Measurements from ENCODE around the gene PDLIM5.

The PDLIM5 gene

DNA sequence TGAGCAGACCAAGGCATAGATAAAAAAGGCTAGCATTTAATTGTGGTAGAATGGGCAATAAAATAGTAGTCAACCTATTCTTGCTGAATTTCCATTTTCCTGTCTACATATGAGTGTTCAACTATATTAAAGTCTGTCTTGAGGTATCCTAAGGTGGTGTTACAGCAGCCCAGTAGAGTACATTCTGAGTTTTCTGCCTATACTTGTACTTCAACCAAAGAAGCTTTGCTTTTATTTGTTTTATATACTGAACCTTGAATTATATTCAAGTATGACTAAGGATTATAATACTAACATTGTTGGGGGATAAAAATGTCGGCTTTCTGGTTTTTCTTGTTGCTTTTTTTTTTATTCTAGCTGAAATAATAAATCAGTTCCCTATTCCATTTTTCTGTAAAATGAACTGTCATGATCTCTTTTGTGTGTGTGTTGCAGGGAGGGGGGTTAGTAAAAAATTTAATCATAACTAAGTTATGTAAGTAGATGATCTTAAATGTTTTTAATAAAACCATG, 106.7 kb downstream of the PDLIM5 start:
- Histone ChIP-seq H3K36me3 (ENCODE audit: control insufficient read depth, low read length) (no peaks in the 10 kb centered on the region), H3F3A (ENCODE audit: control insufficient read depth, insufficient read depth) (no peaks in the 10 kb centered on the region), H3K27me3 (ENCODE audit: control insufficient read depth, low read length) (no peaks in the 10 kb centered on the region), H3K9me2 (replicated peaks; ENCODE audit: control insufficient read depth, low read length) (no peaks in the 10 kb centered on the region), H3K4me3 (ENCODE audit: low read length) (no peak overlapping the region), H3K79me2 (ENCODE audit: control insufficient read depth, low read length) (no peaks in the 10 kb centered on the region), H3K4me2 (ENCODE audit: low read length) (no peak overlapping the region), H3K27ac (ENCODE audit: low read depth, low read length) (no peak overlapping the region), H3K9me3 (ENCODE audit: control insufficient read depth, insufficient read depth, low read length) (no peaks in the 10 kb centered on the region), H4K20me1 (ENCODE audit: control insufficient read depth, insufficient read depth, low read depth, low read length) (no peaks in the 10 kb centered on the region), H3K4me1 (ENCODE audit: control insufficient read depth, low read length) (no peaks in the 10 kb centered on the region)
- TF ChIP-seq, protein P1, sequence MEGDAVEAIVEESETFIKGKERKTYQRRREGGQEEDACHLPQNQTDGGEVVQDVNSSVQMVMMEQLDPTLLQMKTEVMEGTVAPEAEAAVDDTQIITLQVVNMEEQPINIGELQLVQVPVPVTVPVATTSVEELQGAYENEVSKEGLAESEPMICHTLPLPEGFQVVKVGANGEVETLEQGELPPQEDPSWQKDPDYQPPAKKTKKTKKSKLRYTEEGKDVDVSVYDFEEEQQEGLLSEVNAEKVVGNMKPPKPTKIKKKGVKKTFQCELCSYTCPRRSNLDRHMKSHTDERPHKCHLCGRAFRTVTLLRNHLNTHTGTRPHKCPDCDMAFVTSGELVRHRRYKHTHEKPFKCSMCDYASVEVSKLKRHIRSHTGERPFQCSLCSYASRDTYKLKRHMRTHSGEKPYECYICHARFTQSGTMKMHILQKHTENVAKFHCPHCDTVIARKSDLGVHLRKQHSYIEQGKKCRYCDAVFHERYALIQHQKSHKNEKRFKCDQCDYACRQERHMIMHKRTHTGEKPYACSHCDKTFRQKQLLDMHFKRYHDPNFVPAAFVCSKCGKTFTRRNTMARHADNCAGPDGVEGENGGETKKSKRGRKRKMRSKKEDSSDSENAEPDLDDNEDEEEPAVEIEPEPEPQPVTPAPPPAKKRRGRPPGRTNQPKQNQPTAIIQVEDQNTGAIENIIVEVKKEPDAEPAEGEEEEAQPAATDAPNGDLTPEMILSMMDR (IDR thresholded peaks at IDR 0.05; ENCODE audit: low read depth, low read length, poor library complexity, severe bottlenecking), result no peak
- TF ChIP-seq EZH2phosphoT487 (IDR thresholded peaks at IDR 0.05; ENCODE audit: borderline replicate concordance, low read length), result no peak

DNA sequence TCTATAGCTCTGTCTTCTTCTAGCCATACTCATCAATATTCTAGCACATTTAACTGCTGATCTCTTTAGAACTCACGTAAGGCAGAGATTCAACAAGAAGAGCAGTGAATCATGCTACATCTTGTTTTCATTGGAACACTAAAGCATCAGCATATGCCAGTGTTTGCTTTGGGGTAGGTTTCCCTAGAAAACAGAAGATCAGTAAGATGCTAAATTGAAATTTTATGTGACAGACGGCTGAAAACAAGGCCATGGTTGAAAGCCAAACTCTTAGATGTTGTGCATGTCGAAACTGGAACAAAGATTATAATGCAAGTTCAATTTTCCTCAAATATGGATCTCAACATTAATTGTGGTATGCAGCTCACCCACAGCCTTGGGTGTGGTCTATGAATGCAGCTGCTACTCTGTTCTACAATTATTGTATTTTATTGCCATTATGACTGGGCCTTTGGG, 107.6 kb downstream of the PDLIM5 start:
- H3K27ac ChIP-seq (ENCODE audit: low read depth, low read length), result no peak overlapping the region
- no peak overlapping the region for H3K4me3 ChIP-seq (ENCODE audit: low read length)
- no peaks in the 10 kb centered on the region for H3K79me2 ChIP-seq (ENCODE audit: control insufficient read depth, low read length)
- no peaks in the 10 kb centered on the region for H3K36me3 ChIP-seq (ENCODE audit: control insufficient read depth, low read length)
- no peak overlapping the region for H3K4me2 ChIP-seq (ENCODE audit: low read length)
- TF ChIP-seq, protein P1 (IDR thresholded peaks at IDR 0.05; ENCODE audit: low read depth, low read length, poor library complexity, severe bottlenecking), result no peak
- no peak for TF ChIP-seq EZH2phosphoT487 (IDR thresholded peaks at IDR 0.05; ENCODE audit: borderline replicate concordance, low read length)
- no peaks in the 10 kb centered on the region for H4K20me1 ChIP-seq (ENCODE audit: control insufficient read depth, insufficient read depth, low read depth, low read length)
- H3K27me3 ChIP-seq (ENCODE audit: control insufficient read depth, low read length), result no peaks in the 10 kb centered on the region
- H3K9me3 ChIP-seq (ENCODE audit: control insufficient read depth, insufficient read depth, low read length), result no peaks in the 10 kb centered on the region
- H3K4me1 ChIP-seq (ENCODE audit: control insufficient read depth, low read length), result no peaks in the 10 kb centered on the region
- no peaks in the 10 kb centered on the region for H3K9me2 ChIP-seq (replicated peaks; ENCODE audit: control insufficient read depth, low read length)
- no peaks in the 10 kb centered on the region for H3F3A ChIP-seq (ENCODE audit: control insufficient read depth, insufficient read depth)

DNA sequence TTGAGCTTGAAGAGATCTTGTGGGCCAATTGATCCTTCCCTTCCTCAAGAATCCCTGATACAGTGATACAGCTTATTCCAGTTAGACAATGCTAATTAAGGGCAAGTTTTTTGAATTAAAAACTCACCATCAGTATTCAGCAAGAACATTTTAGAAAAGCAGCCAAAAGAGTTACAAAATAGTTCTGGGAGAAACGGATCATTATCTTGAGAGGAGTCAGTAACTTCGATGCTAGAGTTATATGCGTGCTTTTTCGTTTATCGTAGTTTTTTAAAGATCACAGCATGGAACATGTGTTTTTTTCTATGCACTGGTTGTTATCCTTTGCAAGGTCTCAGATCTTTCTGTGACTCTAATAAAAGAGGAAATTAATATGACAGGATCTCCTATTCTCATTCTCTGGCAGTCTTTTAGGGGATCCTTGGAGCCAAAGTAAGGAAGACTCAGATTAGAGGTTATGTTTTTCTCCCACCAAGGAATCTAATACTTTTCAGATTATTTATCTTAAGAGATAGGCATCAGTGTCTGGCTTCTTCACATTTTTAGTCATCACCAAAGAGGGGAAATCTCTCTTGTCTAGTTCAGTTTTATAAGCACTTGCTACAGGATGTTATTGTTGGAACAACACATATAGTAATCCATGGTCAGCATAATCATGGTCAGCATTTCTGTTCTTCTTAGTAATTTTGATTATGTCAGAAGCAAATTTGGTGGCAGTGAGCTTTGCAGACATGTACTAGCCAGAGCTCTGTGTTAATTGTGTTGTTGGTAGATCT, 109.7 kb downstream of the PDLIM5 start:
- Histone ChIP-seq H3K4me1 (ENCODE audit: control insufficient read depth, low read length) (no peaks in the 10 kb centered on the region), H3K9me3 (ENCODE audit: control insufficient read depth, insufficient read depth, low read length) (no peaks in the 10 kb centered on the region), H3F3A (ENCODE audit: control insufficient read depth, insufficient read depth) (no peaks in the 10 kb centered on the region), H3K4me2 (ENCODE audit: low read length) (no peak overlapping the region), H3K27ac (ENCODE audit: low read depth, low read length) (no peak overlapping the region), H3K36me3 (ENCODE audit: control insufficient read depth, low read length) (no peaks in the 10 kb centered on the region), H3K4me3 (ENCODE audit: low read length) (no peak overlapping the region), H3K79me2 (ENCODE audit: control insufficient read depth, low read length) (no peaks in the 10 kb centered on the region), H3K9me2 (replicated peaks; ENCODE audit: control insufficient read depth, low read length) (no peaks in the 10 kb centered on the region), H3K27me3 (ENCODE audit: control insufficient read depth, low read length) (no peaks in the 10 kb centered on the region), H4K20me1 (ENCODE audit: control insufficient read depth, insufficient read depth, low read depth, low read length) (no peaks in the 10 kb centered on the region)
- TF ChIP-seq, protein P1 (IDR thresholded peaks at IDR 0.05; ENCODE audit: low read depth, low read length, poor library complexity, severe bottlenecking), result no peak
- no peak for TF ChIP-seq EZH2phosphoT487 (IDR thresholded peaks at IDR 0.05; ENCODE audit: borderline replicate concordance, low read length)
